ENCODE data around the gene PRDX2. TPM values are rescaled to one million over a fixed set of nuclear protein-coding genes. Genes with fewer than 3 reads are reported as not detected.
A peak's percentile ranks its signal among the peaks of the same experiment; 100 is the strongest.
"Not testable (repeated sequence)": the region's sequence is repeated elsewhere in the genome, so short reads cannot be mapped to it uniquely, and the experiment has no call there.

Gene PRDX2
- polyA plus RNA-seq, 3 donors: 40.0 to 71.5 (median 46.7) TPM

- Histone ChIP-seq H3K9me3 (replicated peaks in 1 of 2; ENCODE audit: control insufficient read depth in 1 of 2, insufficient read depth in 1 of 2, low read length in 2 of 2) (no peaks in the 10 kb centered on the region), H4K20me1 (ENCODE audit: insufficient read depth, low read length) (no peaks in the 10 kb centered on the region), H3K9ac (ENCODE audit: insufficient read depth, low read length, poor library complexity, severe bottlenecking) (no peak overlapping the region), H3K36me3 (replicated peaks in 1 of 2; ENCODE audit: control insufficient read depth in 1 of 2, insufficient read depth in 2 of 2, low read length in 2 of 2) (no peaks in the 10 kb centered on the region), H3K4me2 (replicated peaks; ENCODE audit: extremely low read depth, low read length, poor library complexity, severe bottlenecking) (peak overlapping the region; percentile 46), H3K79me2 (ENCODE audit: insufficient read depth, low read length) (no peaks in the 10 kb centered on the region), H3K4me3 (replicated peaks in 1 of 3; ENCODE audit: low read depth in 2 of 3, low read length in 3 of 3) (peak overlapping the region in 1 of 3 experiments; percentile 21), H3K4me1 (ENCODE audit: control insufficient read depth in 1 of 2, insufficient read depth in 2 of 2, low read length in 2 of 2) (peaks cover 7% of the 10 kb centered on the region in 2 donors), H3K27ac (ENCODE audit: low read depth in 1 of 2, low read length in 2 of 2) (no peak overlapping the region), H2AFZ (ENCODE audit: insufficient read depth, low read depth, low read length, poor library complexity, severe bottlenecking) (peak overlapping the region; percentile 69), H3K27me3 (ENCODE audit: control insufficient read depth in 2 of 2, insufficient read depth in 2 of 2, low read length in 2 of 2) (peaks cover 2 to 34% of the 10 kb centered on the region in 2 donors)
- TF ChIP-seq CTCF (IDR thresholded peaks at IDR 0.05): peak; percentile 61
- Mint-ChIP-seq H3K36me3 (no peaks in the 10 kb centered on the region), H3K27me3 (ENCODE audit: low read depth in 3 of 3) (peaks cover 29 to 59% (median 31%) of the 10 kb centered on the region in 3 donors), H3K27ac (peak overlapping the region in 1 of 7 donors; percentile 82), H3K4me3 (peak overlapping the region; percentile 20 to 76), H3K4me1 (peaks cover 14% of the 10 kb centered on the region), H3K9me3 (peaks cover 0 to 13% (median 7%) of the 10 kb centered on the region in 7 donors)
- DNase-seq: peak in 2 of 3 donors; percentile 22 to 39
- 9% methylated on average over 38 of the region's 46 CpGs for WGBS (ENCODE audit: insufficient coverage)
- intact Hi-C loops (cut with micrococcal nuclease): no loop called here
Observed at GRCh38 chr19:12825254-12826131, 23.9 kb upstream of the PRDX2 start.

DNA sequence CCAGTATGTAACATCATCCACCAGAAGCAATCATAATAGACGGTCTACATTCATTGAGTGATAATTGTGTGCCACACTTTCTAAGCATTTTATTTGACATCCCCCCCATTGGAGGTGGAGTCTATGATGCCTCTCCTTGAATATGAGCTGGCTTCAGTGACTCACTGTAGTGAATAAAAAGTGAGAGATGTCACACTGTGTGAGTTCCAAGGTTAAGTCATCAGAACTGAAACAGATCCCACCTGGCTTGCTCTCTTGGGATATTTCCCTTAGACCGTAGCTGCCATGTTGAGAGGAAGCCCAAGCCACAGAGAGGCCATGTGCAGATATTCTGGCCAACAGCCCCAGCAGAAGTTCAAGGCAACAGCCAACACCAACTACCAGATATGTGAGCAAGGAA, 20.2 kb upstream of the PRDX2 start:
- WGBS (ENCODE audit: insufficient coverage): 80% methylated on average over 1 of the region's 2 CpGs
- Mint-ChIP-seq H3K27me3 (ENCODE audit: low read depth in 3 of 3) (peaks cover 7 to 28% (median 10%) of the 10 kb centered on the region in 3 donors), H3K9me3 (peaks cover 0 to 11% (median 7%) of the 10 kb centered on the region in 7 donors), H3K27ac (no peak overlapping the region), H3K4me3 (no peak overlapping the region), H3K4me1 (peaks cover 8% of the 10 kb centered on the region), H3K36me3 (no peaks in the 10 kb centered on the region)
- Histone ChIP-seq H3K9me3 (replicated peaks in 1 of 2; ENCODE audit: control insufficient read depth in 1 of 2, insufficient read depth in 1 of 2, low read length in 2 of 2) (no peaks in the 10 kb centered on the region), H3K4me1 (ENCODE audit: control insufficient read depth in 1 of 2, insufficient read depth in 2 of 2, low read length in 2 of 2) (peaks cover 7% of the 10 kb centered on the region in 2 donors), H3K27ac (ENCODE audit: low read depth in 1 of 2, low read length in 2 of 2) (no peak overlapping the region), H3K9ac (ENCODE audit: insufficient read depth, low read length, poor library complexity, severe bottlenecking) (no peak overlapping the region), H3K4me3 (replicated peaks in 1 of 3; ENCODE audit: low read depth in 2 of 3, low read length in 3 of 3) (no peak overlapping the region), H2AFZ (ENCODE audit: insufficient read depth, low read depth, low read length, poor library complexity, severe bottlenecking) (no peak overlapping the region), H3K4me2 (replicated peaks; ENCODE audit: extremely low read depth, low read length, poor library complexity, severe bottlenecking) (no peak overlapping the region), H4K20me1 (ENCODE audit: insufficient read depth, low read length) (no peaks in the 10 kb centered on the region), H3K27me3 (ENCODE audit: control insufficient read depth in 2 of 2, insufficient read depth in 2 of 2, low read length in 2 of 2) (peaks cover 0 to 9% of the 10 kb centered on the region in 2 donors), H3K79me2 (ENCODE audit: insufficient read depth, low read length) (no peaks in the 10 kb centered on the region), H3K36me3 (replicated peaks in 1 of 2; ENCODE audit: control insufficient read depth in 1 of 2, insufficient read depth in 2 of 2, low read length in 2 of 2) (no peaks in the 10 kb centered on the region)
- no peak for DNase-seq
- TF ChIP-seq CTCF (IDR thresholded peaks at IDR 0.05): no peak
- intact Hi-C loops (cut with micrococcal nuclease): no loop called here

DNA sequence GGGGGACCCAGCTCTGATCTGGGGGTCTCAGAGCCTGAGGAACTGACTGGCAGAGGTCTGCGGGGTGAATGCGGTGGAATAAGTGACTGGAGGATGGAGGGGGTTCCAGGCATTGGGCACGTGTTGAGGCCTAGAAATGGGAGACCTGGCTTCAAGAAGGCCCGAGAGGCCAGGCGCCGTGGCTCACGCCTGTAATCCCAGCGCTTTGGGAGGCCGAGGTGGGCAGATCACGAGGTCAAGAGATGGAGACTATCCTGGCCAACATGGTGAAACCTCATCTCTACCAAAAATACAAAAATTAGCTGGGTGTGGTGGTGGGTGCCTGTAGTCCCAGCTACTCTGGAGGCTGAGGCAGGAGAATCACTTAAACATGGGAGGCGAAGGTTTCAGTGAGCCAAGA, 16.2 kb upstream of the PRDX2 start:
- H3K27ac ChIP-seq (ENCODE audit: low read depth in 1 of 2, low read length in 2 of 2); H4K20me1 ChIP-seq (ENCODE audit: insufficient read depth, low read length); H3K4me3 Mint-ChIP-seq; H3K4me3 ChIP-seq (replicated peaks in 1 of 3; ENCODE audit: low read depth in 2 of 3, low read length in 3 of 3); H3K27me3 ChIP-seq (ENCODE audit: control insufficient read depth in 2 of 2, insufficient read depth in 2 of 2, low read length in 2 of 2); H3K9ac ChIP-seq (ENCODE audit: insufficient read depth, low read length, poor library complexity, severe bottlenecking); H3K4me2 ChIP-seq (replicated peaks; ENCODE audit: extremely low read depth, low read length, poor library complexity, severe bottlenecking); H3K79me2 ChIP-seq (ENCODE audit: insufficient read depth, low read length); H3K9me3 ChIP-seq (replicated peaks in 1 of 2; ENCODE audit: control insufficient read depth in 1 of 2, insufficient read depth in 1 of 2, low read length in 2 of 2); H3K4me1 ChIP-seq (ENCODE audit: control insufficient read depth in 1 of 2, insufficient read depth in 2 of 2, low read length in 2 of 2); DNase-seq; H3K27me3 Mint-ChIP-seq (ENCODE audit: low read depth in 3 of 3); intact Hi-C loops (cut with micrococcal nuclease); H3K4me1 Mint-ChIP-seq; H2AFZ ChIP-seq (ENCODE audit: insufficient read depth, low read depth, low read length, poor library complexity, severe bottlenecking): not testable (repeated sequence)
- WGBS (ENCODE audit: insufficient coverage): 84% methylated on average over 4 of the region's 11 CpGs
- Mint-ChIP-seq H3K36me3 (peaks cover 13 to 26% of the 10 kb centered on the region in 2 donors), H3K9me3 (peaks cover 0 to 11% (median 7%) of the 10 kb centered on the region in 7 donors), H3K27ac (peak overlapping the region in 1 of 7 donors; percentile 36)
- peaks cover 0 to 15% of the 10 kb centered on the region in 2 donors for H3K36me3 ChIP-seq (replicated peaks in 1 of 2; ENCODE audit: control insufficient read depth in 1 of 2, insufficient read depth in 2 of 2, low read length in 2 of 2)

All from CD14-positive monocyte (primary cell).